ENCODE data around the gene ZDHHC7.

GRCh38 chr16:84999200-84999599, 12.1 kb downstream of the ZDHHC7 start:
- no peak for TF ChIP-seq POLR2A (IDR thresholded peaks at IDR 0.05; ENCODE audit: low read length)
- no peak for TF ChIP-seq GATA1 (IDR thresholded peaks at IDR 0.05; ENCODE audit: low read depth, low read length)

Measured in erythroblast (primary cell).